GM12878 (cell line): Measurements from ENCODE around the gene KAT2B. TPM values are rescaled to one million over a fixed set of nuclear protein-coding genes. Genes with fewer than 3 reads are reported as not detected.
A peak's percentile ranks its signal among the peaks of the same experiment; 100 is the strongest.

ENCODE experiments used
- ATAC-seq: fragments of 200-7000 bp; cut with Tn5 transposase; 3 replicates; pipeline ENCODE4 v1.9.1; 2020; ENCODE audit warnings: mild to moderate bottlenecking, moderate library complexity
- BruUV-seq: library from RNA; stranded (reverse); fragments of 400-500 nt; replicated peaks from 2 replicates; lab custom pipeline; 2021; lab: Mats Ljungman, UMichigan
- CTCF ChIA-PET: fragments of 300-600 bp; sonication (Branson Sonifier 250); formaldehyde crosslinking; extraction: SDS; loops from one replicate; lab custom pipeline; 2021; ENCODE audit warnings: inconsistent platforms; lab: Yijun Ruan, JAX
- POLR2A ChIA-PET: fragments of 350-600 bp; formaldehyde crosslinking; extraction: SDS; loops from one replicate; lab custom pipeline; 2021; ENCODE audit warnings: inconsistent platforms; lab: Charles Lee
- RAD21 ChIA-PET: fragments of 300-600 bp; sonication (Branson Sonifier 250); formaldehyde crosslinking; loops from one replicate; lab custom pipeline; 2023; ENCODE audit warnings: antibody characterized with exemption; ENCODE audit not compliant: unreplicated experiment; lab: Charles Lee
- SMC1A ChIA-PET: fragments of 300-600 bp; sonication (Branson Sonifier 250); formaldehyde crosslinking; loops from one replicate; lab custom pipeline; 2023; ENCODE audit not compliant: unreplicated experiment, uncharacterized antibody; lab: Charles Lee
- DNase-seq: peaks from one replicate; pipeline ENCODE4 v3.0.0-alpha.2; 2011; ENCODE audit warnings: low read depth, low spot score
- FAIRE-seq: peaks from 3 replicates; lab custom pipeline; 2011; peaks lifted over from hg19 to GRCh38; lab: Jason Lieb, UNC
- H2AFZ ChIP-seq: 2 replicates; pipeline ENCODE4 v1.6.0; 2011; ENCODE audit warnings: low read depth, low read length, control low read depth; ENCODE audit not compliant: control insufficient read depth
- H3K27ac ChIP-seq: 2 replicates; pipeline ENCODE4 v1.5.1; 2011; ENCODE audit warnings: control low read depth; ENCODE audit not compliant: control insufficient read depth, insufficient read depth
- H3K27me3 ChIP-seq, 2 experiments: replicated peaks in 1 of 2; 2 replicates each; pipeline versions ENCODE4 v1.6.0 to v1.6.1; 2011; ENCODE audit warnings: low read length in 1 of 2; ENCODE audit not compliant: control insufficient read depth in 2 of 2, insufficient read depth in 2 of 2
- H3K36me3 ChIP-seq, 2 experiments: 2 replicates each; pipeline ENCODE4 v1.5.1; 2011; ENCODE audit warnings: low read length in 1 of 2; ENCODE audit not compliant: control insufficient read depth in 2 of 2, insufficient read depth in 2 of 2
- H3K4me1 ChIP-seq: 2 replicates; pipeline ENCODE4 v1.6.1; 2011; ENCODE audit warnings: mild to moderate bottlenecking, low read length, moderate library complexity, mixed read lengths; ENCODE audit not compliant: control insufficient read depth, insufficient read depth
- H3K4me2 ChIP-seq: 2 replicates; pipeline ENCODE4 v1.6.0; 2011; ENCODE audit warnings: control low read depth; ENCODE audit not compliant: control insufficient read depth, insufficient read depth
- H3K4me3 ChIP-seq: fragments of 200-600 bp; sonication (generic); 2 replicates; pipeline ENCODE4 v1.5.1; 2016
- H3K79me2 ChIP-seq: 2 replicates; pipeline ENCODE4 v1.6.0; 2011; ENCODE audit warnings: low read length; ENCODE audit not compliant: control insufficient read depth, insufficient read depth
- H3K9ac ChIP-seq: 2 replicates; pipeline ENCODE4 v1.8.0; 2011; ENCODE audit warnings: low read length, control low read depth, mixed read lengths; ENCODE audit not compliant: control insufficient read depth, insufficient read depth
- H3K9me3 ChIP-seq: replicated peaks from 3 replicates; pipeline ENCODE4 v1.5.1; 2011; ENCODE audit warnings: mild to moderate bottlenecking, low read length; ENCODE audit not compliant: control insufficient read depth, insufficient read depth
- H4K20me1 ChIP-seq: 2 replicates; pipeline ENCODE4 v1.6.0; 2011; ENCODE audit not compliant: control insufficient read depth, insufficient read depth
- ATF7 ChIP-seq: fragments of 450-650 bp; IDR thresholded peaks from 2 replicates; pipeline ENCODE4 v1.6.1; 2016; ENCODE audit warnings: low read depth, mild to moderate bottlenecking
- BACH1 ChIP-seq: fragments of 450-650 bp; IDR thresholded peaks from 2 replicates; pipeline ENCODE4 v1.6.1; 2017; ENCODE audit warnings: mild to moderate bottlenecking, borderline replicate concordance
- BHLHE40 ChIP-seq, 2 experiments: fragments of 450-650 bp in 1 of 2; IDR thresholded peaks; 2 replicates each; pipeline ENCODE4 v1.6.1; 2011 to 2017; ENCODE audit warnings: low read depth in 2 of 2, borderline replicate concordance in 1 of 2, improper control_type of control experiment in 1 of 2, low read length in 1 of 2, mild to moderate bottlenecking in 1 of 2
- CBFB ChIP-seq: IDR thresholded peaks from 2 replicates; pipeline ENCODE4 v1.6.1; 2016; ENCODE audit warnings: antibody characterized with exemption, low read depth
- DPF2 ChIP-seq: fragments of 450-650 bp; IDR thresholded peaks from 2 replicates; pipeline ENCODE4 v1.6.1; 2017; ENCODE audit warnings: mild to moderate bottlenecking
- EED ChIP-seq: sonication (generic); IDR thresholded peaks from 2 replicates; pipeline ENCODE4 v1.6.1; 2016; ENCODE audit warnings: antibody characterized with exemption, low read depth
- ETV6 ChIP-seq, 2 experiments: fragments of 450-650 bp in 1 of 2; IDR thresholded peaks in 1 of 2; conservative IDR thresholded peaks in 1 of 2; 2 replicates each; pipeline ENCODE4 v1.6.1; 2014; ENCODE audit warnings: antibody characterized with exemption in 1 of 2, borderline replicate concordance in 1 of 2, low read depth in 1 of 2, mild to moderate bottlenecking in 1 of 2, moderate library complexity in 1 of 2
- GATAD2B ChIP-seq: fragments of 450-650 bp; conservative IDR thresholded peaks from 2 replicates; pipeline ENCODE4 v1.6.1; 2017; ENCODE audit warnings: low read depth, mild to moderate bottlenecking, moderate library complexity
- HDAC2 ChIP-seq: fragments of 200-600 bp; sonication (generic); IDR thresholded peaks from 2 replicates; pipeline ENCODE4 v1.6.1; 2017
- HDGF ChIP-seq: fragments of 450-650 bp; IDR thresholded peaks from 2 replicates; pipeline ENCODE4 v1.6.1; 2016; ENCODE audit warnings: antibody characterized with exemption
- IKZF1 ChIP-seq: fragments of 450-650 bp; conservative IDR thresholded peaks from 2 replicates; pipeline ENCODE4 v1.6.1; 2017; ENCODE audit warnings: antibody characterized with exemption, mild to moderate bottlenecking
- IKZF2 ChIP-seq, 2 experiments: fragments of 450-650 bp; IDR thresholded peaks; 2 replicates each; pipeline ENCODE4 v1.6.1; 2017; ENCODE audit warnings: mild to moderate bottlenecking in 2 of 2, moderate library complexity in 2 of 2
- MTA2 ChIP-seq: fragments of 450-650 bp; IDR thresholded peaks from 2 replicates; pipeline ENCODE4 v1.6.1; 2016; ENCODE audit warnings: low read depth, mild to moderate bottlenecking, moderate library complexity
- NR2F1 ChIP-seq: fragments of 450-650 bp; conservative IDR thresholded peaks from 2 replicates; pipeline ENCODE4 v1.6.1; 2017; ENCODE audit warnings: mild to moderate bottlenecking
- RBBP5 ChIP-seq: fragments of 200-600 bp; sonication (generic); conservative IDR thresholded peaks from 2 replicates; pipeline ENCODE4 v1.6.1; 2016
- RUNX3 ChIP-seq: IDR thresholded peaks from 2 replicates; pipeline ENCODE4 v1.6.1; 2012; ENCODE audit warnings: low read length, inconsistent platforms
- SUPT20H ChIP-seq: IDR thresholded peaks from 2 replicates; pipeline ENCODE4 v1.6.1; 2011; ENCODE audit warnings: low read depth, mild to moderate bottlenecking, low read length, moderate library complexity, borderline replicate concordance; ENCODE audit not compliant: control insufficient read depth
- ZNF24 ChIP-seq: fragments of 450-650 bp; IDR thresholded peaks from 2 replicates; pipeline ENCODE4 v1.6.1; 2017; ENCODE audit warnings: antibody characterized with exemption, mild to moderate bottlenecking
- WGBS: methylation state at CpG from one replicate; pipeline ENCODE4 v1.1.6; 2016; ENCODE audit warnings: low lambda C conversion rate; ENCODE audit not compliant: insufficient replicate concordance, insufficient coverage; ENCODE audit errors: missing lambda C conversion rate; 5-methylcytosine and 5-hydroxymethylcytosine counted together
- in situ Hi-C: fragments of 300-500 bp; cut with MboI; formaldehyde crosslinking; loops from 9 replicates; pipeline ENCODE4 v1.14.3; 2018; ENCODE audit warnings: mixed read lengths
- intact Hi-C: fragments of 100-400 bp; cut with micrococcal nuclease; formaldehyde crosslinking; loops from one replicate; pipeline ENCODE4 v1.14.2; 2022; ENCODE audit not compliant: unreplicated experiment
- polyA plus RNA-seq, 11 experiments: library from polyadenylated mRNA; depleted of rRNA in 4 of 11; unstranded in 6 of 11; stranded (reverse) in 5 of 11; fragments of >200 nt; fragmentation: Nextera tagmentation in 4 of 11; fragmentation: Illumina TruSeq in 1 of 11; extraction: Ambion mirVana in 4 of 11; extraction: Trizol in 1 of 11; gene quantifications; 1 replicate in 1 of 11; 2 replicates in 10 of 11; pipeline versions ENCODE4 v1.2.1 to v1.2.3, GENCODE V29; 2011 to 2016; ENCODE audit warnings: inconsistent platforms in 2 of 11, missing spikeins in 2 of 11, low read depth in 1 of 11
- total RNA-seq, 4 experiments: library from RNA; depleted of rRNA in 3 of 4; stranded (reverse); fragments of >200 nt in 3 of 4; fragmentation: Illumina TruSeq in 1 of 4; extraction: Trizol in 1 of 4; gene quantifications; 2 replicates each; pipeline versions ENCODE4 v1.2.1 to v1.2.3, GENCODE V29; 2013 to 2021
- TF ChIP-seq, protein P1 (sequence below): fragments of 450-650 bp; IDR thresholded peaks from 2 replicates; pipeline ENCODE4 v1.6.1; 2016; ENCODE audit warnings: mild to moderate bottlenecking

The KAT2B gene
- total and polyA plus RNA-seq, 10 of the 15 experiments (the other 5 are each of a cell fraction or from before 2014, with no cell fraction given) = 2.9 to 15.2 (median 10.2) TPM

DNA sequence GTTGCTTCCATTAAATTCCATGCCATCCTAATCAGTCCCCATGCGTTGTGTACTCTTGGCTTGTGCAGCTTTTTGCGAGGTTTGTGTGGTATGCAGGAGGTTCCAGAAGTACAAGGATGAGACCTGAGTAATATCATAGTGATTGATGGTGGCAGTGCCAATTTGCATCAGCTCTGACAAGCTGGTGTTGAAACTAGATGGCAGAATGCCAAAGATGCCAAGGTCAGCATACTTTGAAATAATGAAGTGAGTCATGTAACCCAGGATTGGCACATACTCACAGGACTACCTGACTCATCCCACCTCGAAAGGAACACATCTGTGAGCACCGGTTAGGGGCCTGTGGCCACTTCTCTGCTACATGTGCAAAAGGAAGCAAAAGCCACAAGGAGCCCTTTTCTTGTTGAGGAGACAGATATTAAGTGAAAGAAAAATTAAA, 14.3 kb downstream of the KAT2B start:
- 1% methylated on average over 4 of the region's 4 CpGs for WGBS
- Histone ChIP-seq H3K36me3 (no peaks in the 10 kb centered on the region), H3K4me1 (peaks cover 21% of the 10 kb centered on the region), H3K9ac (no peak overlapping the region), H3K79me2 (no peaks in the 10 kb centered on the region; the same call in 1 of the 2 replicates), H4K20me1 (no peaks in the 10 kb centered on the region), H2AFZ (no peak overlapping the region), H3K27ac (no peak overlapping the region), H3K4me3 (no peak overlapping the region), H3K4me2 (0 out of 2 replicates have a peak overlapping the region, but pooled peaks have one; percentile 43), H3K27me3 (no peaks in the 10 kb centered on the region), H3K9me3 (no peaks in the 10 kb centered on the region)
- FAIRE-seq (no peak), ATAC-seq (peak; percentile 90), DNase-seq (peak; percentile 82)
- intact Hi-C loops = no loop called here
- TF ChIP-seq SUPT20H (no peak), RBBP5 (no peak), ZNF24 (peak; percentile 41; the same call in 1 of the 2 replicates), HDAC2 (no peak), BHLHE40 (IDR thresholded peaks at IDR 0.05; ENCODE audit: borderline replicate concordance in 1 of 2, low read depth in 2 of 2, low read length in 1 of 2) (peak in 1 of 2 experiments; percentile 43; a peak in 1 of 4 replicates), IKZF2 (IDR thresholded peaks at IDR 0.05) (peak; percentile 39 to 58; a peak in 2 of 4 replicates), ETV6 (conservative IDR thresholded peaks at IDR 0.05 in 1 of 2, IDR thresholded peaks at IDR 0.05 in 1 of 2; ENCODE audit: borderline replicate concordance in 1 of 2, low read depth in 1 of 2) (0 out of 4 replicates have a peak, but pooled peaks of 1 of the 2 experiments have one; percentile 21), ATF7 (0 out of 2 replicates have a peak, but pooled peaks have one; percentile 16), IKZF1 (0 out of 2 replicates have a peak, but pooled peaks have one; percentile 31), BACH1 (no peak), GATAD2B (peak; percentile 52; the same call in 1 of the 2 replicates), HDGF (no peak), CBFB (0 out of 2 replicates have a peak, but pooled peaks have one; percentile 32), MTA2 (peak; percentile 51; the same call in 1 of the 2 replicates), RUNX3 (peak; percentile 50; the same call in 1 of the 2 replicates), NR2F1 (no peak), DPF2 (peak; percentile 37; the same call in 1 of the 2 replicates), EED (0 out of 2 replicates have a peak, but pooled peaks have one; percentile 22)
- TF ChIP-seq, protein P1, sequence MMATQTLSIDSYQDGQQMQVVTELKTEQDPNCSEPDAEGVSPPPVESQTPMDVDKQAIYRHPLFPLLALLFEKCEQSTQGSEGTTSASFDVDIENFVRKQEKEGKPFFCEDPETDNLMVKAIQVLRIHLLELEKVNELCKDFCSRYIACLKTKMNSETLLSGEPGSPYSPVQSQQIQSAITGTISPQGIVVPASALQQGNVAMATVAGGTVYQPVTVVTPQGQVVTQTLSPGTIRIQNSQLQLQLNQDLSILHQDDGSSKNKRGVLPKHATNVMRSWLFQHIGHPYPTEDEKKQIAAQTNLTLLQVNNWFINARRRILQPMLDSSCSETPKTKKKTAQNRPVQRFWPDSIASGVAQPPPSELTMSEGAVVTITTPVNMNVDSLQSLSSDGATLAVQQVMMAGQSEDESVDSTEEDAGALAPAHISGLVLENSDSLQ = peak; percentile 69
- ChIA-PET SMC1A (interaction anchor here (1.0 to 1.4 kb wide), 3 partner anchors 10 to 130 kb away, joined by 3 to 4 read pairs (median 3); no protein-coding TSS in a partner anchor), RAD21 (interaction anchor here (5.2 kb wide), 1 partner anchor 12 kb away, joined by 35 read pairs; the partner anchor contains the start of gene KAT2B), POLR2A (no interaction called here), CTCF (no interaction called here)
- no TSS peak for BruUV-seq
- in situ Hi-C loops = no loop called here
